ENCODE results near the gene DAB2IP.
A peak's percentile ranks its signal among the peaks of the same experiment; 100 is the strongest.

Gene DAB2IP

DNA sequence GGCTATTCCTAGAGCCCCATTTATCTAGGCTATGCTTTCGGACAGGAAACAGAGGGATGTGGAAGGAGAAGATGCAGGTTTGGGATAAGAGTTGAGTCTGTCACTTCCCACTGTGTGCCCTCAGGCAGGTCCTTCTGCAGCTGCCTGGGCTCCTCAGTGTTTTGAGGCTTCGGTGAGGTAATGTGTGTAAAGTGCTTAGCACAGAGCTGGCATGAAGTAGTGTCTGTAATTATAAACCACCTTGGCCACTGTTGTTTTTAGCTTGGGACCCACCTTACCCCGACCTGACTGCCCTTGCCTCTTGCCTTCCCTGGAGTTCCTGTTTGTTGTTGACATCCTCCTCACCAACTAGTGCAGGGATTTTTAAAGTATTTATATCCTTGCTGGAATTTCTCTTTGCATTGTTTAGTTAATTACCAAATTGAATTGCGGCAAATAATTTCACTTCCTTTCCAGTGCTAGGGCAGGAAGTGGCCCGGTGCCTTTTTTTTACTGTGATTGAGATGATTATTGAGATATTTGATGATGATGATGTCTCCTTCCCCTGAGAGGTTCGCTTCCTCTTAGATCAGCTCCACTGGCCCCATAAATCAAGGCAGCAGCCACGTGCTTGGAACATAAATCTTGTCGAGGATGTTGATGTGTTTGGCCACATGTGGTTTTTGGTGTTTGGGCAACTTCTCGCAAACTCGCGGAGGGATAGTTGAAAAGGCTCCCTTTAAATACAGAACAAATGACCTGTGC, 38.3 kb upstream of the DAB2IP start:
- ChIA-PET POLR2A (interaction anchor here (0.9 to 1.1 kb wide), 2 partner anchors 39 to 67 kb away, joined by 3 to 4 read pairs; no protein-coding TSS in a partner anchor), CTCF (interaction anchor here (0.7 to 2.2 kb wide), 11 partner anchors 7 to 520 kb away, joined by 3 to 9 read pairs (median 4); no protein-coding TSS in a partner anchor)
- Histone ChIP-seq H3K4me3 (ENCODE audit: low read depth, low read length) (no peak overlapping the region), H3K9me3 (ENCODE audit: control insufficient read depth, insufficient read depth, low read depth, low read length) (no peaks in the 10 kb centered on the region), H3K36me3 (ENCODE audit: control insufficient read depth in 2 of 2, insufficient read depth in 1 of 2, low read length in 2 of 2) (no peaks in the 10 kb centered on the region), H3K4me1 (ENCODE audit: control insufficient read depth, insufficient read depth, low read length) (peaks cover 4% of the 10 kb centered on the region; the same call in 1 of the 2 replicates), H3K27ac (ENCODE audit: extremely low read depth, low read depth, low read length) (no peak overlapping the region)
- no peak for TF ChIP-seq ZBTB21 (tag by site-specific recombination; IDR thresholded peaks at IDR 0.05)
- no peak; the same call in 1 of the 2 replicates for TF ChIP-seq KLF10 (tag by site-specific recombination; IDR thresholded peaks at IDR 0.05)
- TF ChIP-seq ZNF621 (tag by site-specific recombination; IDR thresholded peaks at IDR 0.05), result no peak
- TF ChIP-seq, protein P1, sequence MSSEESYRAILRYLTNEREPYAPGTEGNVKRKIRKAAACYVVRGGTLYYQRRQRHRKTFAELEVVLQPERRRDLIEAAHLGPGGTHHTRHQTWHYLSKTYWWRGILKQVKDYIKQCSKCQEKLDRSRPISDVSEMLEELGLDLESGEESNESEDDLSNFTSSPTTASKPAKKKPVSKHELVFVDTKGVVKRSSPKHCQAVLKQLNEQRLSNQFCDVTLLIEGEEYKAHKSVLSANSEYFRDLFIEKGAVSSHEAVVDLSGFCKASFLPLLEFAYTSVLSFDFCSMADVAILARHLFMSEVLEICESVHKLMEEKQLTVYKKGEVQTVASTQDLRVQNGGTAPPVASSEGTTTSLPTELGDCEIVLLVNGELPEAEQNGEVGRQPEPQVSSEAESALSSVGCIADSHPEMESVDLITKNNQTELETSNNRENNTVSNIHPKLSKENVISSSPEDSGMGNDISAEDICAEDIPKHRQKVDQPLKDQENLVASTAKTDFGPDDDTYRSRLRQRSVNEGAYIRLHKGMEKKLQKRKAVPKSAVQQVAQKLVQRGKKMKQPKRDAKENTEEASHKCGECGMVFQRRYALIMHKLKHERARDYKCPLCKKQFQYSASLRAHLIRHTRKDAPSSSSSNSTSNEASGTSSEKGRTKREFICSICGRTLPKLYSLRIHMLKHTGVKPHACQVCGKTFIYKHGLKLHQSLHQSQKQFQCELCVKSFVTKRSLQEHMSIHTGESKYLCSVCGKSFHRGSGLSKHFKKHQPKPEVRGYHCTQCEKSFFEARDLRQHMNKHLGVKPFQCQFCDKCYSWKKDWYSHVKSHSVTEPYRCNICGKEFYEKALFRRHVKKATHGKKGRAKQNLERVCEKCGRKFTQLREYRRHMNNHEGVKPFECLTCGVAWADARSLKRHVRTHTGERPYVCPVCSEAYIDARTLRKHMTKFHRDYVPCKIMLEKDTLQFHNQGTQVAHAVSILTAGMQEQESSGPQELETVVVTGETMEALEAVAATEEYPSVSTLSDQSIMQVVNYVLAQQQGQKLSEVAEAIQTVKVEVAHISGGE (tag by site-specific recombination; conservative IDR thresholded peaks at IDR 0.05; ENCODE audit: low read depth), result no peak
- no peak for TF ChIP-seq ZNF555 (tag by site-specific recombination; conservative IDR thresholded peaks at IDR 0.05)
- no peak for TF ChIP-seq ZNF132 (tag by site-specific recombination; IDR thresholded peaks at IDR 0.05; ENCODE audit: borderline replicate concordance)
- TF ChIP-seq, protein P2, sequence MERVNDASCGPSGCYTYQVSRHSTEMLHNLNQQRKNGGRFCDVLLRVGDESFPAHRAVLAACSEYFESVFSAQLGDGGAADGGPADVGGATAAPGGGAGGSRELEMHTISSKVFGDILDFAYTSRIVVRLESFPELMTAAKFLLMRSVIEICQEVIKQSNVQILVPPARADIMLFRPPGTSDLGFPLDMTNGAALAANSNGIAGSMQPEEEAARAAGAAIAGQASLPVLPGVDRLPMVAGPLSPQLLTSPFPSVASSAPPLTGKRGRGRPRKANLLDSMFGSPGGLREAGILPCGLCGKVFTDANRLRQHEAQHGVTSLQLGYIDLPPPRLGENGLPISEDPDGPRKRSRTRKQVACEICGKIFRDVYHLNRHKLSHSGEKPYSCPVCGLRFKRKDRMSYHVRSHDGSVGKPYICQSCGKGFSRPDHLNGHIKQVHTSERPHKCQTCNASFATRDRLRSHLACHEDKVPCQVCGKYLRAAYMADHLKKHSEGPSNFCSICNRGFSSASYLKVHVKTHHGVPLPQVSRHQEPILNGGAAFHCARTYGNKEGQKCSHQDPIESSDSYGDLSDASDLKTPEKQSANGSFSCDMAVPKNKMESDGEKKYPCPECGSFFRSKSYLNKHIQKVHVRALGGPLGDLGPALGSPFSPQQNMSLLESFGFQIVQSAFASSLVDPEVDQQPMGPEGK (tag by site-specific recombination; IDR thresholded peaks at IDR 0.05), result 0 out of 2 replicates have a peak, but pooled peaks have one; percentile 8
- 0 out of 2 replicates have a peak, but pooled peaks have one; percentile 10 for TF ChIP-seq ZNF394 (tag by site-specific recombination; IDR thresholded peaks at IDR 0.05; ENCODE audit: borderline replicate concordance)
- no peak for TF ChIP-seq ZFHX2 (tag by site-specific recombination; conservative IDR thresholded peaks at IDR 0.05)
- no peak for TF ChIP-seq ZNF585B (tag by site-specific recombination; IDR thresholded peaks at IDR 0.05)
- peak; percentile 21; the same call in 1 of the 2 replicates for TF ChIP-seq ZNF664 (tag by site-specific recombination; IDR thresholded peaks at IDR 0.05)
- TF ChIP-seq RBAK (tag by site-specific recombination; IDR thresholded peaks at IDR 0.05), result no peak
- TF ChIP-seq ZNF114 (tag by site-specific recombination; IDR thresholded peaks at IDR 0.05), result no peak
- TF ChIP-seq ZNF629 (tag by site-specific recombination; IDR thresholded peaks at IDR 0.05), result peak; percentile 64
- TF ChIP-seq ZNF155 (tag by site-specific recombination; IDR thresholded peaks at IDR 0.05), result no peak
- peak; percentile 88 for TF ChIP-seq GFI1B (tag by site-specific recombination; IDR thresholded peaks at IDR 0.05)
- no peak for TF ChIP-seq ZNF391 (tag by site-specific recombination; IDR thresholded peaks at IDR 0.05; ENCODE audit: borderline replicate concordance, low read depth)
- 0 out of 2 replicates have a peak, but pooled peaks have one; percentile 29 for TF ChIP-seq ZSCAN30 (tag by site-specific recombination; IDR thresholded peaks at IDR 0.05)
- no peak for TF ChIP-seq ZXDB (tag by site-specific recombination; IDR thresholded peaks at IDR 0.05)
- TF ChIP-seq ZNF10 (tag by site-specific recombination; IDR thresholded peaks at IDR 0.05), result 0 out of 2 replicates have a peak, but pooled peaks have one; percentile 11
- TF ChIP-seq ZBTB48 (tag by site-specific recombination; IDR thresholded peaks at IDR 0.05), result no peak
- TF ChIP-seq, protein P3, sequence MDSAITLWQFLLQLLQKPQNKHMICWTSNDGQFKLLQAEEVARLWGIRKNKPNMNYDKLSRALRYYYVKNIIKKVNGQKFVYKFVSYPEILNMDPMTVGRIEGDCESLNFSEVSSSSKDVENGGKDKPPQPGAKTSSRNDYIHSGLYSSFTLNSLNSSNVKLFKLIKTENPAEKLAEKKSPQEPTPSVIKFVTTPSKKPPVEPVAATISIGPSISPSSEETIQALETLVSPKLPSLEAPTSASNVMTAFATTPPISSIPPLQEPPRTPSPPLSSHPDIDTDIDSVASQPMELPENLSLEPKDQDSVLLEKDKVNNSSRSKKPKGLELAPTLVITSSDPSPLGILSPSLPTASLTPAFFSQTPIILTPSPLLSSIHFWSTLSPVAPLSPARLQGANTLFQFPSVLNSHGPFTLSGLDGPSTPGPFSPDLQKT (IDR thresholded peaks at IDR 0.05; ENCODE audit: borderline replicate concordance, low read depth, low read length), result no peak
- TF ChIP-seq ZNF341 (tag by site-specific recombination; IDR thresholded peaks at IDR 0.05; ENCODE audit: low read depth), result no peak
- TF ChIP-seq ZNF2 (tag by site-specific recombination; IDR thresholded peaks at IDR 0.05), result no peak; the same call in 1 of the 2 replicates
- TF ChIP-seq, protein P4, sequence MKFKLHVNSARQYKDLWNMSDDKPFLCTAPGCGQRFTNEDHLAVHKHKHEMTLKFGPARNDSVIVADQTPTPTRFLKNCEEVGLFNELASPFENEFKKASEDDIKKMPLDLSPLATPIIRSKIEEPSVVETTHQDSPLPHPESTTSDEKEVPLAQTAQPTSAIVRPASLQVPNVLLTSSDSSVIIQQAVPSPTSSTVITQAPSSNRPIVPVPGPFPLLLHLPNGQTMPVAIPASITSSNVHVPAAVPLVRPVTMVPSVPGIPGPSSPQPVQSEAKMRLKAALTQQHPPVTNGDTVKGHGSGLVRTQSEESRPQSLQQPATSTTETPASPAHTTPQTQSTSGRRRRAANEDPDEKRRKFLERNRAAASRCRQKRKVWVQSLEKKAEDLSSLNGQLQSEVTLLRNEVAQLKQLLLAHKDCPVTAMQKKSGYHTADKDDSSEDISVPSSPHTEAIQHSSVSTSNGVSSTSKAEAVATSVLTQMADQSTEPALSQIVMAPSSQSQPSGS (tag by site-specific recombination; IDR thresholded peaks at IDR 0.05; ENCODE audit: low read depth), result no peak
- TF ChIP-seq ZNF561 (tag by site-specific recombination; IDR thresholded peaks at IDR 0.05; ENCODE audit: borderline replicate concordance), result 0 out of 2 replicates have a peak, but pooled peaks have one; percentile 36
- no peak for TF ChIP-seq ZNF121 (tag by site-specific recombination; IDR thresholded peaks at IDR 0.05)
- peak; percentile 85; the same call in 1 of the 2 replicates for TF ChIP-seq IKZF3 (tag by site-specific recombination; IDR thresholded peaks at IDR 0.05)
- TF ChIP-seq ZNF184 (tag by site-specific recombination; IDR thresholded peaks at IDR 0.05), result no peak
- TF ChIP-seq ZNF350 (tag by site-specific recombination; IDR thresholded peaks at IDR 0.05), result no peak
- TF ChIP-seq ZNF473 (tag by site-specific recombination; IDR thresholded peaks at IDR 0.05), result no peak
